Esophagus squamous epithelium (tissue), 5 donors: ENCODE data around the gene TGM6. TPM values are rescaled to one million over a fixed set of nuclear protein-coding genes. Genes with fewer than 3 reads are reported as not detected.

Experiments used
- DNase-seq: peaks from one replicate; lab custom pipeline; 2025; lab: John Stamatoyannopoulos, UW
- H3K27ac ChIP-seq, 4 donors: fragments of 200-600 bp; sonication (generic); one replicate each; pipeline ENCODE4 v1.5.1; 2016 to 2019; ENCODE audit warnings: mild to moderate bottlenecking in 1 of 4
- H3K27me3 ChIP-seq, 4 donors: fragments of 200-600 bp; sonication (generic); 1 replicate in 3 of 4; 2 replicates in 1 of 4; pipeline versions ENCODE4 v1.5.1 to v1.6.0; 2017 to 2021; ENCODE audit warnings: antibody characterized with exemption in 1 of 4
- H3K36me3 ChIP-seq, 3 donors: fragments of 200-600 bp; sonication (generic); one replicate each; pipeline ENCODE4 v1.5.1; 2016 to 2019
- H3K4me1 ChIP-seq, 3 donors: fragments of 200-600 bp; sonication (generic); one replicate each; pipeline ENCODE4 v1.5.1; 2017 to 2019
- H3K4me3 ChIP-seq, 4 donors: fragments of 200-600 bp; sonication (generic); 1 replicate in 3 of 4; 2 replicates in 1 of 4; pipeline ENCODE4 v1.5.1; 2016 to 2019; ENCODE audit warnings: mild to moderate bottlenecking in 2 of 4, moderate library complexity in 1 of 4
- H3K9me3 ChIP-seq, 3 donors: fragments of 200-600 bp; sonication (generic); one replicate each; pipeline ENCODE4 v1.5.1; 2016 to 2019
- CTCF ChIP-seq, 6 experiments: fragments of 450-650 bp in 4 of 6; fragments of 200-600 bp in 2 of 6; sonication (generic) in 2 of 6; IDR thresholded peaks; one replicate each; pipeline ENCODE4 v1.5.1; 2016 to 2019; ENCODE audit warnings: antibody characterized with exemption in 6 of 6, mild to moderate bottlenecking in 4 of 6, moderate library complexity in 4 of 6
- POLR2A ChIP-seq, 4 donors: fragments of 450-650 bp; IDR thresholded peaks; one replicate each; pipeline ENCODE4 v1.6.1; 2017; ENCODE audit warnings: antibody characterized with exemption in 4 of 4, mild to moderate bottlenecking in 4 of 4, moderate library complexity in 3 of 4
- WGBS, 2 donors: methylation state at CpG; one replicate each; pipeline ENCODE4 v1.1.5; 2018; 5-methylcytosine and 5-hydroxymethylcytosine counted together
- intact Hi-C: fragments of 100-400 bp; cut with DNase I; formaldehyde crosslinking; loops from one replicate; pipeline ENCODE4 v1.15.0; 2022
- total RNA-seq, 4 donors: library from RNA; depleted of rRNA; stranded (reverse); fragments of >200 nt; gene quantifications; one replicate each; pipeline ENCODE4 v1.1.0, GENCODE V29; 2016
- donor health status: DM: yes; HTN: yes; CAD: no.

Gene TGM6
- total RNA-seq, 4 donors from 2014 or later: not detected

GRCh38 chr20:2379511-2380229 lies 1.0 kb upstream of the TGM6 start:
- intact Hi-C loops: no loop called here
- Histone ChIP-seq H3K4me1 (no peaks in the 10 kb centered on the region), H3K27ac (no peak overlapping the region), H3K27me3 (peaks cover 0 to 13% (median 0%) of the 10 kb centered on the region in 4 donors), H3K36me3 (no peaks in the 10 kb centered on the region), H3K4me3 (no peak overlapping the region), H3K9me3 (no peaks in the 10 kb centered on the region)
- TF ChIP-seq CTCF (IDR thresholded peaks at IDR 0.05) (no peak), POLR2A (IDR thresholded peaks at IDR 0.05) (no peak)
- no peak for DNase-seq
- WGBS, 2 donors: 11 to 30% methylated on average over 5 to 6 of the region's 9 CpGs

- intact Hi-C loops: no loop called here
- Histone ChIP-seq H3K27me3 (peaks cover 0 to 25% (median 0%) of the 10 kb centered on the region in 4 donors), H3K36me3 (no peaks in the 10 kb centered on the region), H3K27ac (no peak overlapping the region), H3K4me3 (no peak overlapping the region), H3K9me3 (no peaks in the 10 kb centered on the region), H3K4me1 (no peaks in the 10 kb centered on the region)
- no peak for TF ChIP-seq POLR2A (IDR thresholded peaks at IDR 0.05)
- no peak for TF ChIP-seq CTCF (IDR thresholded peaks at IDR 0.05)
- 76 to 97% methylated on average over 3 to 5 of the region's 7 CpGs for WGBS, 2 donors
- no peak for DNase-seq
These were observed 602 bp downstream of the TGM6 start for GRCh38 chr20:2381303-2381702.

- Histone ChIP-seq H3K4me1 (peaks cover 0 to 4% (median 0%) of the 10 kb centered on the region in 3 donors), H3K27ac (no peak overlapping the region), H3K36me3 (no peaks in the 10 kb centered on the region), H3K4me3 (no peak overlapping the region), H3K9me3 (peaks cover 0 to 12% (median 0%) of the 10 kb centered on the region in 3 donors), H3K27me3 (peaks cover 0 to 34% (median 0%) of the 10 kb centered on the region in 4 donors)
- no peak for DNase-seq
- no peak for TF ChIP-seq POLR2A (IDR thresholded peaks at IDR 0.05)
- TF ChIP-seq CTCF (IDR thresholded peaks at IDR 0.05): no peak
- 20 to 65% methylated on average over 2 of the region's 2 CpGs for WGBS, 2 donors
- intact Hi-C loops: no loop called here
These were observed 2.1 kb downstream of the TGM6 start for GRCh38 chr20:2382833-2383232.

- H3K36me3 ChIP-seq: no peaks in the 10 kb centered on the region
- no peak overlapping the region for H3K4me3 ChIP-seq
- peaks cover 0 to 34% (median 0%) of the 10 kb centered on the region in 4 donors for H3K27me3 ChIP-seq
- intact Hi-C loops: no loop called here
- H3K4me1 ChIP-seq: peaks cover 0 to 4% (median 0%) of the 10 kb centered on the region in 3 donors
- no peak overlapping the region for H3K27ac ChIP-seq
- H3K9me3 ChIP-seq: peaks cover 0 to 25% (median 0%) of the 10 kb centered on the region in 3 donors
- 43 to 66% methylated on average over 1 to 5 of the region's 5 CpGs for WGBS, 2 donors
- TF ChIP-seq CTCF (IDR thresholded peaks at IDR 0.05) (no peak), POLR2A (IDR thresholded peaks at IDR 0.05) (no peak)
- DNase-seq: no peak
These were observed 4.3 kb downstream of the TGM6 start for GRCh38 chr20:2385026-2385425.

GRCh38 chr20:2385496-2385895 lies 4.8 kb downstream of the TGM6 start:
- peaks cover 0 to 34% (median 0%) of the 10 kb centered on the region in 4 donors for H3K27me3 ChIP-seq

More at GRCh38 chr20:2385496-2385895, 4.8 kb downstream of the TGM6 start:
- intact Hi-C loops: no loop called here
- Histone ChIP-seq H3K9me3 (peaks cover 0 to 25% (median 0%) of the 10 kb centered on the region in 3 donors), H3K27ac (no peak overlapping the region), H3K36me3 (no peaks in the 10 kb centered on the region), H3K4me3 (no peak overlapping the region), H3K4me1 (peaks cover 0 to 4% (median 0%) of the 10 kb centered on the region in 3 donors)
- no peak for TF ChIP-seq POLR2A (IDR thresholded peaks at IDR 0.05)
- TF ChIP-seq CTCF (IDR thresholded peaks at IDR 0.05): no peak
- 52 to 73% methylated on average over 6 of the region's 6 CpGs for WGBS, 2 donors
- no peak for DNase-seq
